Mammary epithelial cell (primary cell): ENCODE results near the gene NCAM1.

ENCODE experiments used
- CTCF ChIP-seq, 2 donors: IDR thresholded peaks in 1 of 2; conservative IDR thresholded peaks in 1 of 2; 2 replicates each; pipeline ENCODE4 v1.5.1; 2011 to 2012; ENCODE audit warnings: inconsistent platforms in 2 of 2, low read length in 2 of 2, mild to moderate bottlenecking in 2 of 2, control low read depth in 1 of 2, low read depth in 1 of 2; ENCODE audit not compliant: insufficient read depth in 1 of 2; ENCODE audit errors: extremely low read depth in 1 of 2
- EZH2 ChIP-seq: IDR thresholded peaks from 2 replicates; pipeline ENCODE4 v1.6.1; 2012; ENCODE audit warnings: low read length, inconsistent platforms, borderline replicate concordance

- TF ChIP-seq CTCF (conservative IDR thresholded peaks at IDR 0.05 in 1 of 2, IDR thresholded peaks at IDR 0.05 in 1 of 2; ENCODE audit: extremely low read depth in 1 of 2, insufficient read depth in 1 of 2, low read depth in 1 of 2, low read length in 2 of 2) (no peak), EZH2 (no peak)
Measured at GRCh38 chr11:112963368-112963955, 2.2 kb downstream of the NCAM1 start.
